ENCODE results near the gene LOXL3. TPM values are rescaled to one million over a fixed set of nuclear protein-coding genes. Genes with fewer than 3 reads are reported as not detected.

The LOXL3 gene
- total and polyA plus RNA-seq, 7 donors, result 0.62 to 2.3 (median 0.99) TPM

DNA sequence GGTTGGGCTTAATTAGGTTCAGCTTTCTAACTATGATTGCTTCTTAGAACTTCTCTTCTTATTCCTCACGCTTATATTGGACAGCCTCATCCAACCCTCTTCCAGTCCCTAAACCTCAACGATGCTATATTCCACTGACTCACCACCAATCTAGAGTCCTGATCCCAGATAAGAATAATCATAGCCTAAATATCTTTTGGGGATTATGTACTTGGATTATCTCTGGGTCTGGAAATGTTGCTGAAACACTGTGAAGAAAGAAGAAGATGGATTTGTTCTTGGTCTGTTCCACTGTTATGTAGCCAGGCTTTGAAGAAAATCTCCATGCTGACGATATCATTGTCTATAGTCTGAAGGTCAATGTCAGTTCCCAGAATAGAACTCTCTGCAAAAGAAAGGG, 27.7 kb upstream of the LOXL3 start:
- no peak overlapping the region for H3K4me3 ChIP-seq
- TF ChIP-seq, protein P1, sequence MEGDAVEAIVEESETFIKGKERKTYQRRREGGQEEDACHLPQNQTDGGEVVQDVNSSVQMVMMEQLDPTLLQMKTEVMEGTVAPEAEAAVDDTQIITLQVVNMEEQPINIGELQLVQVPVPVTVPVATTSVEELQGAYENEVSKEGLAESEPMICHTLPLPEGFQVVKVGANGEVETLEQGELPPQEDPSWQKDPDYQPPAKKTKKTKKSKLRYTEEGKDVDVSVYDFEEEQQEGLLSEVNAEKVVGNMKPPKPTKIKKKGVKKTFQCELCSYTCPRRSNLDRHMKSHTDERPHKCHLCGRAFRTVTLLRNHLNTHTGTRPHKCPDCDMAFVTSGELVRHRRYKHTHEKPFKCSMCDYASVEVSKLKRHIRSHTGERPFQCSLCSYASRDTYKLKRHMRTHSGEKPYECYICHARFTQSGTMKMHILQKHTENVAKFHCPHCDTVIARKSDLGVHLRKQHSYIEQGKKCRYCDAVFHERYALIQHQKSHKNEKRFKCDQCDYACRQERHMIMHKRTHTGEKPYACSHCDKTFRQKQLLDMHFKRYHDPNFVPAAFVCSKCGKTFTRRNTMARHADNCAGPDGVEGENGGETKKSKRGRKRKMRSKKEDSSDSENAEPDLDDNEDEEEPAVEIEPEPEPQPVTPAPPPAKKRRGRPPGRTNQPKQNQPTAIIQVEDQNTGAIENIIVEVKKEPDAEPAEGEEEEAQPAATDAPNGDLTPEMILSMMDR (IDR thresholded peaks at IDR 0.05), result no peak
- H3K9me3 ChIP-seq, result no peaks in the 10 kb centered on the region
- no peaks in the 10 kb centered on the region for H3K36me3 ChIP-seq (ENCODE audit: insufficient read depth in 1 of 2, low read depth in 1 of 2)
- no peak overlapping the region for H3K27ac ChIP-seq
- 87 to 96% (median 89%) methylated on average over 3 of the region's 3 CpGs for WGBS, 3 donors
- H3K4me1 ChIP-seq, result no peaks in the 10 kb centered on the region
- no peak for DNase-seq
- peaks cover 0 to 2% (median 0%) of the 10 kb centered on the region in 3 donors for H3K27me3 ChIP-seq (ENCODE audit: insufficient read depth in 3 of 3, low read length in 2 of 3)
- ATAC-seq, result no peak
- intact Hi-C loops (cut with DNase I), result no loop called here

DNA sequence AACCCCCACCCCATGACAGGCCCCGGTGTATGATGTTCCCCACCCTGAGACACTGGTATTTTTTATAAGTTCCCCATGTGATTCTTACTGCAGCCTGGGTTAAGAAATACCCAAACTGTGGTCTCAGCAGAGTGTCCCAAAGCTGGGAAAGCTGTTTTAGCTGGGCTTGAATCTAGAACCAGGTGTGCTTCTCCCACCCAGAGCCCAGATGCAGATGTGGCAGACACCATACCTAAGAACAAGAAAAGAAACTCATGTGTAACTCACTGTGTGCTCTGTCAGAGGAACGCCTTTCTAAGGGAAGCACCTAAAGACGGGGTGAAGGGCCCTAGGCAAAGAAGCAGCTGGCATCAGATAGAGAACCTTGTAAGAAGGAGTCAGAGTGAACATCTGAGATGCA, 24.7 kb upstream of the LOXL3 start:
- ATAC-seq (no peak), DNase-seq (no peak)
- H3K9me3 ChIP-seq, result no peaks in the 10 kb centered on the region
- WGBS, 3 donors, result 91 to 95% (median 94%) methylated on average over 3 of the region's 3 CpGs
- intact Hi-C loops (cut with DNase I), result no loop called here
- no peak overlapping the region for H3K27ac ChIP-seq
- TF ChIP-seq, protein P1 (IDR thresholded peaks at IDR 0.05), result no peak
- no peaks in the 10 kb centered on the region for H3K36me3 ChIP-seq (ENCODE audit: insufficient read depth in 1 of 2, low read depth in 1 of 2)
- peaks cover 0 to 2% (median 0%) of the 10 kb centered on the region in 3 donors for H3K27me3 ChIP-seq (ENCODE audit: insufficient read depth in 3 of 3, low read length in 2 of 3)
- H3K4me3 ChIP-seq, result no peak overlapping the region
- H3K4me1 ChIP-seq, result no peaks in the 10 kb centered on the region

DNA sequence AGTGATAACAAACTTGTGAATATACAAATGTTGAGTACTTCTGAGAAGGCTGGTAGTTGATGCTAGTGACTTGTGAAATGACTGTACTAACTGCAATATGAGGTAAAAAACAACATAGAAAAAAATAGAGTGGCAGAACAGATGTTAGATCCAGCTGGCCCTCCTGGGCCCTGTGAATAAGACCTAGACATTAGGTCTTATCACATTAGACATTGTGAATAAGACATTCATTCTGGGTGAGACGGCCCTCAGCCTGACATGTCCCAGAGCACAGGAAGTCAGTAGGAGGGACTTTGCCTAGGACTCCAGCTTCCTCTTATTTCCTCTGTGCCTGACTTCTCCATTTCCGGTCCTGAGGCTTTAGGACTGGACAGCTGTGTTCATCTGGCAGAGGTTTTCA, 23.7 kb upstream of the LOXL3 start:
- Histone ChIP-seq H3K36me3 (ENCODE audit: insufficient read depth in 1 of 2, low read depth in 1 of 2) (no peaks in the 10 kb centered on the region), H3K27ac (no peak overlapping the region), H3K4me3 (no peak overlapping the region), H3K27me3 (ENCODE audit: insufficient read depth in 3 of 3, low read length in 2 of 3) (peaks cover 0 to 2% (median 0%) of the 10 kb centered on the region in 3 donors), H3K4me1 (no peaks in the 10 kb centered on the region), H3K9me3 (no peaks in the 10 kb centered on the region)
- peak in 2 of 4 donors; percentile 35 to 76 for ATAC-seq
- TF ChIP-seq, protein P1 (IDR thresholded peaks at IDR 0.05), result no peak
- intact Hi-C loops (cut with DNase I), result no loop called here
- 23 to 32% (median 25%) methylated on average over 2 of the region's 2 CpGs for WGBS, 3 donors
- no peak for DNase-seq

DNA sequence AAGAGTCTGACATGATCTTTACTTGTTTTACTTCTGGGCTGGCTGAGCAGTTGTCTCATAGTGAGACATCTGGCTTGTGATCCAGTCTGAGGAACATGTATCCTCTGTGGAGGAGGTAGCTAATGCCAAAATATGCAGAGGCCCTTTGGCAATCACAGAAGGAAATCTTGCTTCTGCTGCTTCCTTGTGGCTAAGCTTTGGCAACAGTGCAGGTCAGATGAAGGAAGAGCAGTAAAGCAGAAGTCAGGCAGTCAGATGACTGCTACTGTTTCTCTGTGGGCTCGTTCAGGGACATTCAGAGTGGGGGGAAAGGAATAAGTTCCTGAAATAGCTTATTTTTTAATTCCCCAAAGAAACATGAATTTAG, 23.1 kb upstream of the LOXL3 start:
- TF ChIP-seq, protein P1 (IDR thresholded peaks at IDR 0.05), result no peak
- 26 to 32% (median 29%) methylated on average over 1 of the region's 1 CpG for WGBS, 3 donors
- Histone ChIP-seq H3K36me3 (ENCODE audit: insufficient read depth in 1 of 2, low read depth in 1 of 2) (no peaks in the 10 kb centered on the region), H3K4me1 (no peaks in the 10 kb centered on the region), H3K27ac (no peak overlapping the region), H3K27me3 (ENCODE audit: insufficient read depth in 3 of 3, low read length in 2 of 3) (peaks cover 0 to 2% (median 0%) of the 10 kb centered on the region in 3 donors), H3K4me3 (no peak overlapping the region), H3K9me3 (no peaks in the 10 kb centered on the region)
- no peak for DNase-seq
- peak; percentile 44 to 74 (median 61) for ATAC-seq
- intact Hi-C loops (cut with DNase I), result no loop called here

DNA sequence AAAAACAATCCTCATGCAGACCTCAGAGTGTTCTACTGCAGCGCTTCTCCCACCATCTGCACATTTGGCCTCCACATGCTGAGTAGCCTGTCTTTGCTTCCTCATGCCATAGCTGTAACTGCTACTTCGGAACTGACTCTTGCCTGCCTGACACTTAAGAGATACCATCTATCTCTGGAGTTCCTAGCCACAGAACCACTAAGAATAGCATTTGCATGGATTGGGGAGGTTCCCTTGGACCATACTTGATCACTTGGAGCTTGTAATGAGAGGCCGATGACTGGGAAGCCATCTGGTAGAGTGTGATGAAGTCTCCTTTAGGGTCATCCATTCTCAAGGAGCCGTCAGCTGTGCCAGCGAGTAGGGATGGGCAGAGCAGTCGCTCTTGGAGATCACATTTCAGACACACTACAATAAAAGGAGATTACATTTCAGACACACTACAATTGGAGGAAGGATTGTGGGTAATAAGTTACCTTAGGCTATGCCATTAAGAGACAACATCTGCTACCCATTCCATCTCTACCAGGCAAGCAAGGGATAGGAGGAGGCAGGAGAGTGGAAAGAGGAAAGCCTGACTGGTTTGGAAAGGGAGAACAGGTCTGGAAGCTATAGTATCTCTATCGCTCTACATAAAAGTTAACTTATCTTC, 22.6 kb upstream of the LOXL3 start:
- Histone ChIP-seq H3K9me3 (no peaks in the 10 kb centered on the region), H3K27ac (no peak overlapping the region), H3K36me3 (ENCODE audit: insufficient read depth in 1 of 2, low read depth in 1 of 2) (no peaks in the 10 kb centered on the region), H3K4me3 (no peak overlapping the region), H3K4me1 (no peaks in the 10 kb centered on the region), H3K27me3 (ENCODE audit: insufficient read depth in 3 of 3, low read length in 2 of 3) (peaks cover 0 to 2% (median 0%) of the 10 kb centered on the region in 3 donors)
- TF ChIP-seq, protein P1 (IDR thresholded peaks at IDR 0.05), result no peak
- no peak for DNase-seq
- intact Hi-C loops (cut with DNase I), result no loop called here
- peak in 1 of 4 donors; percentile 10 for ATAC-seq
- 70 to 79% (median 76%) methylated on average over 7 of the region's 7 CpGs for WGBS, 3 donors
